Endothelial cell of umbilical vein (primary cell): ENCODE measurements around the gene CBX6. TPM values are rescaled to one million over a fixed set of nuclear protein-coding genes. Genes with fewer than 3 reads are reported as not detected.

Experiments
- BruUV-seq: library from RNA; stranded (reverse); fragments of 400-500 nt; replicated peaks from 2 replicates; lab custom pipeline; 2021; lab: Mats Ljungman, UMichigan
- CTCF ChIA-PET: fragments of 300-600, 350-600 bp; sonication (Branson Sonifier 250); formaldehyde crosslinking; loops from one replicate; lab custom pipeline; 2021; ENCODE audit warnings: antibody characterized with exemption, inconsistent platforms; lab: Charles Lee
- POLR2A ChIA-PET: fragments of 300-600, 350-600 bp; sonication (Branson Sonifier 250); formaldehyde crosslinking; loops from one replicate; lab custom pipeline; 2021; ENCODE audit warnings: antibody characterized with exemption, inconsistent platforms; lab: Charles Lee
- DNase-seq: peaks from one replicate; pipeline ENCODE4 v3.0.0-alpha.2; 2011; ENCODE audit warnings: low read depth, low spot score
- FAIRE-seq: peaks from 2 replicates; lab custom pipeline; 2011; peaks lifted over from hg19 to GRCh38; lab: Jason Lieb, UNC
- H2AFZ ChIP-seq: 2 replicates; pipeline ENCODE4 v1.6.0; 2012; ENCODE audit warnings: low read depth, low read length, control low read depth, inconsistent platforms
- H3K27ac ChIP-seq: 2 replicates; pipeline ENCODE4 v1.5.1; 2011; ENCODE audit warnings: low read depth, mild to moderate bottlenecking, control low read depth, low read length, moderate library complexity; ENCODE audit not compliant: insufficient read depth
- H3K27me3 ChIP-seq, 2 experiments: 2 replicates each; pipeline versions ENCODE4 v1.6.0 to v1.6.1; 2011; ENCODE audit warnings: low read length in 2 of 2, mixed read lengths in 1 of 2; ENCODE audit not compliant: control insufficient read depth in 2 of 2, insufficient read depth in 2 of 2
- H3K36me3 ChIP-seq, 2 experiments: 2 replicates in 1 of 2; 3 replicates in 1 of 2; pipeline ENCODE4 v1.5.1; 2011; ENCODE audit warnings: low read length in 2 of 2, mild to moderate bottlenecking in 1 of 2, moderate library complexity in 1 of 2; ENCODE audit not compliant: control insufficient read depth in 2 of 2, insufficient read depth in 2 of 2; ENCODE audit errors: extremely low read depth in 1 of 2
- H3K4me1 ChIP-seq: 3 replicates; pipeline ENCODE4 v1.5.1; 2011; ENCODE audit warnings: mild to moderate bottlenecking, low read length; ENCODE audit not compliant: control insufficient read depth, insufficient read depth; ENCODE audit errors: extremely low read depth
- H3K4me2 ChIP-seq: 2 replicates; pipeline ENCODE4 v1.6.1; 2011; ENCODE audit warnings: low read length, control low read depth, mixed read lengths; ENCODE audit not compliant: insufficient read depth
- H3K4me3 ChIP-seq, 3 experiments: fragments of 200-600 bp in 1 of 3; sonication (generic), shearing (Covaris generic) in 1 of 3; replicated peaks in 1 of 3; 2 replicates each; pipeline ENCODE4 v1.5.1; 2011 to 2016; ENCODE audit warnings: control low read depth in 3 of 3, low read length in 3 of 3, mild to moderate bottlenecking in 2 of 3, inconsistent platforms in 1 of 3, low read depth in 1 of 3, moderate library complexity in 1 of 3; ENCODE audit not compliant: insufficient read depth in 1 of 3
- H3K79me2 ChIP-seq: 2 replicates; pipeline ENCODE4 v1.6.0; 2012; ENCODE audit warnings: low read length, inconsistent platforms; ENCODE audit not compliant: control insufficient read depth, insufficient read depth
- H3K9ac ChIP-seq: replicated peaks from 2 replicates; pipeline ENCODE3; 2011; ENCODE audit warnings: low read length, control low read depth; ENCODE audit not compliant: insufficient read depth; ENCODE audit errors: extremely low read depth
- H3K9me1 ChIP-seq: replicated peaks from 3 replicates; pipeline ENCODE4 v1.6.0; 2011; ENCODE audit warnings: mild to moderate bottlenecking, low read length; ENCODE audit not compliant: control insufficient read depth, insufficient read depth; ENCODE audit errors: extremely low read depth
- H3K9me3 ChIP-seq: replicated peaks from 2 replicates; pipeline ENCODE4 v1.5.1; 2012; ENCODE audit warnings: low read length, inconsistent platforms; ENCODE audit not compliant: control insufficient read depth, insufficient read depth
- H4K20me1 ChIP-seq: replicated peaks from 2 replicates; pipeline ENCODE3; 2011; ENCODE audit warnings: mild to moderate bottlenecking, low read length; ENCODE audit not compliant: control insufficient read depth, insufficient read depth; ENCODE audit errors: extremely low read depth
- CTCF ChIP-seq, 2 donors: IDR thresholded peaks; 1 replicate in 1 of 2; 2 replicates in 1 of 2; pipeline ENCODE4 v1.5.1; 2011; ENCODE audit warnings: low read length in 2 of 2, mild to moderate bottlenecking in 2 of 2, moderate library complexity in 2 of 2, control low read depth in 1 of 2, inconsistent platforms in 1 of 2, low read depth in 1 of 2; ENCODE audit not compliant: insufficient read depth in 1 of 2; ENCODE audit errors: extremely low read depth in 1 of 2
- EZH2 ChIP-seq: IDR thresholded peaks from 2 replicates; pipeline ENCODE4 v1.6.1; 2012; ENCODE audit warnings: borderline replicate concordance, low read depth, mild to moderate bottlenecking, moderate library complexity, low read length, inconsistent platforms; ENCODE audit not compliant: severe bottlenecking
- FOS ChIP-seq: IDR thresholded peaks from 2 replicates; pipeline ENCODE4 v1.6.1; 2011; ENCODE audit warnings: mild to moderate bottlenecking, low read length, moderate library complexity, borderline replicate concordance; ENCODE audit not compliant: insufficient read depth
- GATA2 ChIP-seq: IDR thresholded peaks from 2 replicates; pipeline ENCODE4 v1.7.0; 2011; ENCODE audit warnings: low read depth, mild to moderate bottlenecking, moderate library complexity, mixed read lengths, low read length; ENCODE audit not compliant: insufficient read length, insufficient read depth
- JUN ChIP-seq: IDR thresholded peaks from 2 replicates; pipeline ENCODE4 v1.6.1; 2011; ENCODE audit warnings: borderline replicate concordance, low read depth; ENCODE audit not compliant: insufficient read length, insufficient read depth
- MAX ChIP-seq: IDR thresholded peaks from 2 replicates; pipeline ENCODE4 v1.6.1; 2011; ENCODE audit not compliant: insufficient read depth, insufficient read length
- MYC ChIP-seq: IDR thresholded peaks from one replicate; pipeline ENCODE4 v1.6.1; 2011; ENCODE audit warnings: mild to moderate bottlenecking, low read depth, low read length
- POLR2A ChIP-seq: IDR thresholded peaks from 2 replicates; pipeline ENCODE4 v1.6.1; 2012; ENCODE audit warnings: low read depth, mild to moderate bottlenecking, control low read depth, low read length
- POLR2AphosphoS5 ChIP-seq: IDR thresholded peaks from 2 replicates; pipeline ENCODE4 v1.6.1; 2012; ENCODE audit warnings: low read depth, mild to moderate bottlenecking, control low read depth, low read length, moderate library complexity; ENCODE audit not compliant: insufficient read depth
- dilution Hi-C: fragments of 300-500 bp; cut with MboI; formaldehyde crosslinking; loops from one replicate; pipeline ENCODE4 v1.15.0; 2019; ENCODE audit warnings: low sequenced_read_pairs; ENCODE audit not compliant: extremely low pct_ligation_motif_present
- intact Hi-C: fragments of 100-400 bp; cut with micrococcal nuclease; formaldehyde crosslinking; loops from one replicate; pipeline ENCODE4 v1.10.0; 2022
- polyA plus RNA-seq, 4 experiments: library from polyadenylated mRNA; depleted of rRNA in 3 of 4; stranded (reverse) in 3 of 4; unstranded in 1 of 4; fragments of >200 nt; gene quantifications; 2 replicates each; pipeline versions ENCODE4 v1.2.1 to v1.2.3, GENCODE V29; 2011 to 2012; ENCODE audit warnings: missing spikeins in 1 of 4
- total RNA-seq: library from RNA; stranded (reverse); gene quantifications from 2 replicates; pipeline ENCODE4 v1.2.3, GENCODE V29; 2021

CBX6 gene
- total and polyA plus RNA-seq, 2 donors (not counting 3 experiments of a cell fraction or from before 2014, with no cell fraction given), result 14.9 to 62.6 TPM

- no peaks in the 10 kb centered on the region for H3K79me2 ChIP-seq
- dilution Hi-C loops, result no loop called here
- no peaks in the 10 kb centered on the region for H3K36me3 ChIP-seq
- POLR2A ChIA-PET, result interaction anchor here (0.7 kb wide), 1 partner anchor 8 kb away, joined by 3 read pairs; no protein-coding TSS in a partner anchor
- H3K9ac ChIP-seq, result no peak overlapping the region
- H3K9me1 ChIP-seq, result no peaks in the 10 kb centered on the region
- H3K27ac ChIP-seq, result no peak overlapping the region
- H3K9me3 ChIP-seq, result no peaks in the 10 kb centered on the region
- H2AFZ ChIP-seq, result no peak overlapping the region
- H3K4me3 ChIP-seq, result no peak overlapping the region
- H4K20me1 ChIP-seq, result no peaks in the 10 kb centered on the region
- no peak overlapping the region for H3K4me2 ChIP-seq
- no peaks in the 10 kb centered on the region for H3K4me1 ChIP-seq
- BruUV-seq, result no TSS peak
- DNase-seq, result no peak
- H3K27me3 ChIP-seq, result no peaks in the 10 kb centered on the region
- intact Hi-C loops, result no loop called here
- TF ChIP-seq FOS (no peak), POLR2A (no peak), JUN (no peak), GATA2 (no peak), POLR2AphosphoS5 (no peak), MAX (no peak), EZH2 (no peak), CTCF (IDR thresholded peaks at IDR 0.05; ENCODE audit: extremely low read depth in 1 of 2, insufficient read depth in 1 of 2, low read depth in 1 of 2, low read length in 2 of 2) (no peak), MYC (no peak)
- CTCF ChIA-PET, result interaction anchor here (14.8 kb wide), 1 partner anchor 66 kb away, joined by 198 read pairs; no protein-coding TSS in a partner anchor
- no peak for FAIRE-seq
Observed at GRCh38 chr22:38834215-38834953, 37.6 kb downstream of the CBX6 start.
